Heart right ventricle (tissue), 16 donors: ENCODE results near the gene TRMT112. TPM values are rescaled to one million over a fixed set of nuclear protein-coding genes. Genes with fewer than 3 reads are reported as not detected.
"Not testable (repeated sequence)": the region's sequence is repeated elsewhere in the genome, so short reads cannot be mapped to it uniquely, and the experiment has no call there.

Experiments used
- ATAC-seq, 8 donors: fragments of 200-7000 bp; cut with Tn5 transposase; one replicate each; pipeline ENCODE4 v1.9.1; 2020; ENCODE audit warnings: mild to moderate bottlenecking in 8 of 8, moderate library complexity in 8 of 8, moderate number of reproducible peaks in 1 of 8
- DNase-seq, 2 donors: peaks; one replicate each; pipeline ENCODE4 v3.0.0-alpha.2; 2020
- H3K27ac ChIP-seq, 10 donors: fragments of 200-600 bp; sonication (generic) in 2 of 10; one replicate each; pipeline versions ENCODE4 v1.5.0 to v1.8.0; 2020 to 2022; ENCODE audit warnings: mild to moderate bottlenecking in 3 of 10
- H3K27me3 ChIP-seq, 7 donors: fragments of 200-600 bp; one replicate each; pipeline ENCODE4 v1.8.0; 2021 to 2022; ENCODE audit warnings: mild to moderate bottlenecking in 2 of 7
- H3K36me3 ChIP-seq, 9 donors: fragments of 200-600 bp; sonication (generic) in 1 of 9; one replicate each; pipeline versions ENCODE4 v1.5.0 to v1.8.0; 2020 to 2022; ENCODE audit warnings: mild to moderate bottlenecking in 2 of 9
- H3K4me1 ChIP-seq, 9 donors: fragments of 200-600 bp; sonication (generic) in 1 of 9; one replicate each; pipeline versions ENCODE4 v1.5.0 to v1.8.0; 2020 to 2022; ENCODE audit warnings: mild to moderate bottlenecking in 4 of 9
- H3K4me3 ChIP-seq, 10 donors: fragments of 200-600 bp; sonication (generic) in 2 of 10; one replicate each; pipeline versions ENCODE4 v1.5.0 to v1.8.0; 2020 to 2022; ENCODE audit warnings: mild to moderate bottlenecking in 7 of 10, moderate library complexity in 2 of 10
- H3K9me3 ChIP-seq, 11 donors: fragments of 200-600 bp in 10 of 11; sonication (generic) in 2 of 11; one replicate each; pipeline versions ENCODE4 v1.5.0 to v1.8.0; 2013 to 2022; ENCODE audit warnings: mild to moderate bottlenecking in 2 of 11, control low read depth in 1 of 11, moderate library complexity in 1 of 11
- CTCF ChIP-seq, 9 donors: fragments of 200-600 bp; sonication (generic) in 2 of 9; IDR thresholded peaks; one replicate each; pipeline versions ENCODE4 v1.5.0 to v1.8.0; 2021 to 2022; ENCODE audit warnings: antibody characterized with exemption in 9 of 9, mild to moderate bottlenecking in 5 of 9, moderate library complexity in 1 of 9
- WGBS, 2 donors: extraction: QIAGEN DNeasy Blood & Tissue Kit; methylation state at CpG; one replicate each; pipeline ENCODE4 v1.1.7; 2013; ENCODE audit warnings: inconsistent platforms in 1 of 2; 5-methylcytosine and 5-hydroxymethylcytosine counted together
- intact Hi-C, 10 donors: fragments of 100-400 bp; cut with DNase I; formaldehyde crosslinking; loops; one replicate each; pipeline versions ENCODE4 v1.11.1 to v1.14.2; 2022
- polyA plus RNA-seq, 2 donors: library from polyadenylated mRNA; stranded (reverse); fragments of 200-250 nt; gene quantifications; one replicate each; pipeline ENCODE4 v1.2.3, GENCODE V29; 2013
- total RNA-seq, 10 donors: library from RNA; stranded (reverse); fragmentation: NEBNext Ultra II Directional in 3 of 10; extraction: Animal tissue kit (Norgen Biotek cat#: 25700) in 3 of 10; gene quantifications; one replicate each; pipeline versions ENCODE4 v1.2.1 to v1.2.4, GENCODE V29; 2021 to 2023
- donor health status: Arrhythmogenic right ventricular cardiomyopathy.
- donor health status: ischemic (EF 13 %, LVEDD 7.1; RV severe dilation, severe dysfunction).
- donor health status: healthy with polysubstance abuse.
- donor health status: DM: no; HTN: yes; CAD: no.
- donor health status: DM: no; HTN: no; CAD: no.
- donor health status: ischemic (EF 25% LVEDD 6.9; RV normal size, moderate dysfunction).
- donor health status: ischemic (EF 25% LVEDD 5.7; RV mildly dilated, moderate dysfunction).
- donor health status: healthy.
- donor health status: DM: yes; HTN: yes; CAD: no.
- donor health status: Ischemic cardiomyopathy.
- donor health status: ischemic (EF 35%, LVEDD 5.7; RV mildly dilated, moderate dysfunction).
- donor health status: nonischemic (EF 11% LVEDD 7.7; RV severe dilation, severe dysfunction).
- donor health status: DM: yes; HTN: yes; CAD: no.
- donor health status: PGD.
- donor health status: ischemic (EF 29% LVEDD 5.4; RV normal size, mild dysfunction).
- donor health status: nonischemic (EF 23%, LVEDD 6.1; RV moderate dilation, normal function).

TRMT112 gene
- total and polyA plus RNA-seq, 12 donors: 68.7 to 208 (median 92.2) TPM

DNA sequence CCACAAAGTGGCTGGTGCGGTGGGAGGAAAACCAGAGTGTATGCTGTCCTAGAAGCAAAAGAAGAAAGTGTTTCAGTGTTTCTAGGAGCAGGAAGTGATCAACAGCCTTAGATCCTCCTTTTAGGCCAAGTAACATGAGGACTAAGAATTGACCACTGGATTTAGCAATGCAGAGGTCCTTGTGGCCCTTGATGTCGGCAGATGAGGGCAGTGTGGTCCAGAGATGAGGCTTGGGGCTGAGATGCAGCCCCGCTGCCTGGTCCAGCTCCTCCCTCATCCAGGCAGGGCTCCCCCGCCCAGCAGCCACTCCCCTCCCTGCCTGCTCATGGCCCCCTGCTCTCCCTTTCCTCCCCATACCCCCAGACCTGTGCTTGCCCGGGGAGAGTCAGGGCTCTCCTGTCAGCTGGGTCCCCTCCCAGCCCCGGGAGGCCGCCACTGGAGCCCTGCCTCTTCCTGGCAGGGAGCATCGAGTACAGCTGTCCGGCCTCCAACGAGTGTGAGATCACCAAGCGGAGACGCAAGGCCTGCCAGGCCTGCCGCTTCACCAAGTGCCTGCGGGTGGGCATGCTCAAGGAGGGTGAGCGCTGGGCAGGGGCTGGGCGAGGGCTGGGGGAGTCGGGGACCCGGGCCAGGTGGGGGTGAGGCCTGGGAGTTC, 3.7 kb downstream of the TRMT112 start:
- 58 to 60% methylated on average over 18 of the region's 18 CpGs for WGBS, 2 donors
- TF ChIP-seq CTCF (IDR thresholded peaks at IDR 0.05): no peak
- Histone ChIP-seq H3K27me3 (no peaks in the 10 kb centered on the region), H3K36me3 (peaks cover 0 to 36% (median 19%) of the 10 kb centered on the region in 9 donors), H3K9me3 (no peaks in the 10 kb centered on the region), H3K4me3 (peak overlapping the region in 6 of 10 donors; percentile 28 to 42 (median 38)), H3K4me1 (peaks cover 4 to 52% (median 27%) of the 10 kb centered on the region in 9 donors), H3K27ac (peak overlapping the region in 8 of 10 donors; percentile 53 to 77 (median 68))
- ATAC-seq (peak in 3 of 8 donors; percentile 0 to 16 (median 10)), DNase-seq (peak; percentile 48 to 66)
- intact Hi-C loops: no loop called here

- Histone ChIP-seq H3K36me3 (peaks cover 0 to 39% (median 19%) of the 10 kb centered on the region in 9 donors), H3K4me3 (no peak overlapping the region), H3K9me3 (no peaks in the 10 kb centered on the region), H3K4me1 (peaks cover 4 to 52% (median 25%) of the 10 kb centered on the region in 9 donors), H3K27me3 (no peaks in the 10 kb centered on the region), H3K27ac (peak overlapping the region in 8 of 10 donors; percentile 15 to 77 (median 64))
- DNase-seq: no peak
- intact Hi-C loops: no loop called here
- ATAC-seq: no peak
- no peak for TF ChIP-seq CTCF (IDR thresholded peaks at IDR 0.05)
- WGBS, 2 donors: 86 to 88% methylated on average over 10 of the region's 10 CpGs
These were observed 4.4 kb downstream of the TRMT112 start for GRCh38 chr11:64312947-64313346.

GRCh38 chr11:64307795-64308194, 9.6 kb downstream of the TRMT112 start:
- H3K4me3 ChIP-seq, H3K9me3 ChIP-seq, ATAC-seq, H3K27ac ChIP-seq, DNase-seq, intact Hi-C loops, H3K27me3 ChIP-seq: not testable (repeated sequence)
- Histone ChIP-seq H3K36me3 (peaks cover 0 to 23% (median 0%) of the 10 kb centered on the region in 9 donors), H3K4me1 (peaks cover 9 to 45% (median 27%) of the 10 kb centered on the region in 9 donors)
- 91 to 94% methylated on average over 5 of the region's 5 CpGs for WGBS, 2 donors

DNA sequence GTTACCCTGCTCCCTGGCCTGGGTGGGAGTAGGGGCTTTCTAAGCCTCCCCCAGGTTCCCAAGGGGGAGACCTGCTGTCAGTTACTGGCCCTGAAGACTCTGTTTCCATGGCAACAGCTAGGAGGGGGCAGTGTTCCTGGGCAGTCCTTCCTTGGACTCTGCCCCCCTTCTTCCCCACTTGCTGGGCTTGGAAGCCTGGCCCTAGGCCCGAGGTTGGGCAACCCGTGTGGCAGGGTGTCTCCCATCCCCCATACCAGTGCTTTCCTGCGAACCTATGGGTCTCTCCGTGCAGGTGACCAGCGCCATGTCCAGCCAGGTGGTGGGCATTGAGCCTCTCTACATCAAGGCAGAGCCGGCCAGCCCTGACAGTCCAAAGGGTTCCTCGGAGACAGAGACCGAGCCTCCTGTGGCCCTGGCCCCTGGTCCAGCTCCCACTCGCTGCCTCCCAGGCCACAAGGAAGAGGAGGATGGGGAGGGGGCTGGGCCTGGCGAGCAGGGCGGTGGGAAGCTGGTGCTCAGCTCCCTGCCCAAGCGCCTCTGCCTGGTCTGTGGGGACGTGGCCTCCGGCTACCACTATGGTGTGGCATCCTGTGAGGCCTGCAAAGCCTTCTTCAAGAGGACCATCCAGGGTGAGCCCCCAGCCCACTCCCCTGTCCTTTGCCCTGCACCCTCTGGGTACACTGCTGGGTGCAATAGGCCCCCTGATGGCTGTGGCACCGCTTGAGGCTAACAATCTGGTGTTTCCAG, 10.3 kb downstream of the TRMT112 start:
- DNase-seq (no peak), ATAC-seq (peak in 1 of 8 donors; percentile 1)
- intact Hi-C loops: no loop called here
- Histone ChIP-seq H3K4me1 (peaks cover 9 to 38% (median 23%) of the 10 kb centered on the region in 9 donors), H3K4me3 (peak overlapping the region in 9 of 10 donors; percentile 63 to 93 (median 76)), H3K9me3 (no peaks in the 10 kb centered on the region), H3K36me3 (peaks cover 0 to 23% (median 0%) of the 10 kb centered on the region in 9 donors), H3K27ac (peak overlapping the region in 9 of 10 donors; percentile 89 to 98 (median 94)), H3K27me3 (peaks cover 0 to 4% (median 2%) of the 10 kb centered on the region in 7 donors)
- no peak for TF ChIP-seq CTCF (IDR thresholded peaks at IDR 0.05)
- 75 to 76% methylated on average over 15 of the region's 15 CpGs for WGBS, 2 donors
